ENCODE results near the gene IGSF6.
A peak's percentile ranks its signal among the peaks of the same experiment; 100 is the strongest.

The IGSF6 gene

GRCh38 chr16:21664801-21665492 is 12.5 kb upstream of the IGSF6 start:
- H3K4me3 ChIP-seq (ENCODE audit: low read depth, low read length) = no peak overlapping the region
- no peak for TF ChIP-seq CTCF (IDR thresholded peaks at IDR 0.05; ENCODE audit: borderline replicate concordance, insufficient read depth, low read depth, low read length)

- no peak for TF ChIP-seq CTCF (IDR thresholded peaks at IDR 0.05; ENCODE audit: borderline replicate concordance, insufficient read depth, low read depth, low read length)
- H3K4me3 ChIP-seq (ENCODE audit: low read depth, low read length) = no peak within 1 kb of the TSS
Observed at GRCh38 chr16:21663889-21664647, 11.7 kb upstream of the IGSF6 start, which contains the start of gene OTOA. Gene OTOA, plus strand, starts transcription at chr16:21663968. Its CDS starts 14,547 bp downstream, at chr16:21678515.

GRCh38 chr16:21659124-21659523 is 6.7 kb upstream of the IGSF6 start:
- no peak overlapping the region for H3K4me3 ChIP-seq (ENCODE audit: low read depth, low read length)
- no peak for TF ChIP-seq CTCF (IDR thresholded peaks at IDR 0.05; ENCODE audit: borderline replicate concordance, insufficient read depth, low read depth, low read length)

GRCh38 chr16:21656795-21657768 is 4.7 kb upstream of the IGSF6 start:
- no peak overlapping the region for H3K4me3 ChIP-seq (ENCODE audit: low read depth, low read length)
- TF ChIP-seq CTCF (IDR thresholded peaks at IDR 0.05; ENCODE audit: borderline replicate concordance, insufficient read depth, low read depth, low read length) = peak; percentile 69

- no peak for TF ChIP-seq CTCF (IDR thresholded peaks at IDR 0.05; ENCODE audit: borderline replicate concordance, insufficient read depth, low read depth, low read length)
- no peak overlapping the region for H3K4me3 ChIP-seq (ENCODE audit: low read depth, low read length)
Observed at GRCh38 chr16:21654881-21655280, 2.5 kb upstream of the IGSF6 start.

- no peak overlapping the region for H3K4me3 ChIP-seq (ENCODE audit: low read depth, low read length)
- no peak for TF ChIP-seq CTCF (IDR thresholded peaks at IDR 0.05; ENCODE audit: borderline replicate concordance, insufficient read depth, low read depth, low read length)
Observed at GRCh38 chr16:21654466-21654865, 2.1 kb upstream of the IGSF6 start.

All from GM12875 (cell line).